NCI-H460 (cell line): ENCODE measurements around the gene AGBL4. TPM values are rescaled to one million over a fixed set of nuclear protein-coding genes. Genes with fewer than 3 reads are reported as not detected.

Experiments
- DNase-seq: peaks from one replicate; pipeline ENCODE4 v3.0.0-alpha.2; 2016; ENCODE audit warnings: low read depth; ENCODE audit errors: extremely low read depth
- total RNA-seq: library from RNA; depleted of rRNA; stranded (reverse); fragments of >200 nt; shearing (Covaris generic); gene quantifications from 2 replicates; pipeline ENCODE4 v1.2.3, GENCODE V29; 2014

Gene AGBL4
- total RNA-seq, 1 experiment from 2014 or later: not detected

DNA sequence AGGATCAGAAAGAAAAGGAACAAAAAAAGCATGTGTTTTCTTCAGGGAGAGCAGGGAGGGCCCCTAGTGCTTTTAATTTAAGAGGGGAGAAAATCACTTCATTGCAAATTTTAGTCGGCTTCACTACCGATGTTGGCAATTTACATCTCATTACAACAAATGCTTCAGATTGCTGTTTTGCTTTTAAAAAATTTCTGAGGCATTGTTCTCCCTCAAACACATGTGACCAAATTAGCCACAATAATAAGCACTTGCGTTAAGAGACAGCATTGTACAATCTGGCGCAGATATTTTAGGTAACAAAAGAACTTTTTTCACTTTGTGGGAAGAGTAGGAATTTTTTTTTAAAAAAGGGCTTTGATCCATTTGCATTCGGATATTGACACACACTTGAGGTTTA, 1276.8 kb downstream of the AGBL4 start:
- DNase-seq: no peak

DNA sequence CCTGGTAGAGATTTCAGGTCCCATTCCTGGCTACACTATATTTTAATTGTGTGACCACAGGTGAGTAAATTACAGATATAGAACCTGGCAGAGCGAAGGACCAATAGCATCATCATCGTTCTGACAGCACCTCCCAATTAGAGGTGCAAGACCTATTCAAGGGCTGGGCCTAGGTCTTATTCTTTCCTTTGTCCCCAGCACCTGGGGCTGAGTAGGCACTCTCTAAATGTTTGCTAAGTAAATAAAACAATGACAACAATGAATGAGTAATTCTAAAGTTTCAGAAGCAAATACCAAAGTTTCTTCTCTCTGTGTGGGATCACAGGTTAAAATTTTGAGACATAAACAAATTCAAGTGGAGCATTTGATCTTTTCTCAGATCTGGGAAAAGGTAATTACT, 1279.7 kb downstream of the AGBL4 start:
- no peak for DNase-seq

DNA sequence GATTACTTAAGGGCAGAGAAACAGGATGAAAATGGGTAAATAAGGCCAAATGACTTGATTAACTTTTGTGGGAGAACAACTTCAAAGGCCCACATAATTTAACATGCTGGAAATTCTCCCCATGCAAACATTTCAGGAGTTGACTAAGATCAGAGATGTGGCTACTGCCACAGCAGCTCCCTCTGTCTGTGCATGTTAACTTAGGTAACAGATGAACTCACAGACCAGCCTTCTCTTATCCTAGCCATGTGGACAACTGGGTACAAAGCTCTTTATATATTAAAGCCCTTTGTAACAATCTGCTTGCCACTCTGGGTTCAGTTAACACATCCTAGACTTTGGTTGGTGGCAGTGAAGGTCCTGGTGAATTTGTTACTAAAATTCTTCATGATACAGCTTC, 1280.3 kb downstream of the AGBL4 start:
- no peak for DNase-seq

DNA sequence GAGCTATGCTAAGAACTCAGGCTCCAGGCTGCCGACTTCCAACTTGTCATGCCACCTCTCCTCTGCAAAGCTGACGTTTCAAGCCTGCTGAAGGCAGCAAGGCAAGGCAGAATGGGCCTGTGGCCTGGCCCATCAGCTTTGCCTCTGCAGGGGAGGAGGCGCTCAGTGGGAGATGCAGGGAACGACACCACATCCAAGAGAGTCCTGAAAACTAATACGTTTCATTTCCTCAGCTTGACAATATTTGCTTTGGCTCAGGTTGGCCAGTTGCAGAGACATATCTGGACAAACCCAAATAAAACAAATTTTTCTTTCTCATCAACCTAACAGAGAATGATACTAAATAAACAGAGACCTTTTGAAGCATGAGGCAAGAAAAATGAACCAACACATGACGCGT, 1282.4 kb downstream of the AGBL4 start:
- no peak for DNase-seq

DNA sequence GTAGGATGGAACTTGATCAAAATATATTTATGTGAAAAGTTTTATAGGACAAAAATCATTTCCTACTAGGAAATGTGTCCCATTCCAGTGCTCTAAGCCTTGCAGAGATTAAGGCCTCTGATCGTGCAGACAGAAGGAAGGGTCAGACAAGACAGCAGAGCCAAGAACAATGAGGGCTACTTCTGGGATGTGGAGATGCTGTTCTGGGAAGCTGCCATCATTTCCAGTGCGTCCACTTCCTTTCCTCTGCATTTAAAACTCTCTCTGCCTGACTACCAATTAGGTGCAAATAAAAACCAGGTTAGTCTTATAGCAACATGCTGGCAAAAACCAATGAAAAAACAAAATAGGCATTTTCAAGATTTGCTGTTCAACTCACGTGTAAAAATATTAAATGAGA, 1283.1 kb downstream of the AGBL4 start:
- no peak for DNase-seq

GRCh38 chr1:48739091-48739490, 1284.7 kb downstream of the AGBL4 start:
- DNase-seq: no peak

GRCh38 chr1:48738356-48738755, 1285.4 kb downstream of the AGBL4 start:
- DNase-seq: no peak

GRCh38 chr1:48735796-48736195, 1288.0 kb downstream of the AGBL4 start:
- no peak for DNase-seq

GRCh38 chr1:48730164-48730910, 1293.4 kb downstream of the AGBL4 start:
- DNase-seq: no peak

DNA sequence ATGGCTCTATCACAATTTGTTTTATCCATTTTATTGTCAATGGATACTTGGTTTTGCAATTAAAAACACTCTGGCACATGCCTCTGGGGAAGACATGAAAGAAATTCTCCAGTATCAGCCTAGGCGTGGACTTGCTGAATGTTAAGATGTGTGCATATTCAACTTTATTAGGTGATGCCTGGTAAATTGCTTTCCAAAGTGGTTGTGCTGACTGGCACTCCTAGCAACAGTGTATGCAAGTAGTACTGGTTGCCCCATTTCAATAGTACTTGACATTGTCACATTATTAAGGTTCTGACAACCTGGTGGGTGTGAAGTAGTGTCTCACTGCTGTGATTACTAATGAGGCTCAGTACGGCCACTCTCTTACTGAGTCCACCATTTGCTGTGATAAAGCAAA, 1295.2 kb downstream of the AGBL4 start:
- DNase-seq: no peak

DNA sequence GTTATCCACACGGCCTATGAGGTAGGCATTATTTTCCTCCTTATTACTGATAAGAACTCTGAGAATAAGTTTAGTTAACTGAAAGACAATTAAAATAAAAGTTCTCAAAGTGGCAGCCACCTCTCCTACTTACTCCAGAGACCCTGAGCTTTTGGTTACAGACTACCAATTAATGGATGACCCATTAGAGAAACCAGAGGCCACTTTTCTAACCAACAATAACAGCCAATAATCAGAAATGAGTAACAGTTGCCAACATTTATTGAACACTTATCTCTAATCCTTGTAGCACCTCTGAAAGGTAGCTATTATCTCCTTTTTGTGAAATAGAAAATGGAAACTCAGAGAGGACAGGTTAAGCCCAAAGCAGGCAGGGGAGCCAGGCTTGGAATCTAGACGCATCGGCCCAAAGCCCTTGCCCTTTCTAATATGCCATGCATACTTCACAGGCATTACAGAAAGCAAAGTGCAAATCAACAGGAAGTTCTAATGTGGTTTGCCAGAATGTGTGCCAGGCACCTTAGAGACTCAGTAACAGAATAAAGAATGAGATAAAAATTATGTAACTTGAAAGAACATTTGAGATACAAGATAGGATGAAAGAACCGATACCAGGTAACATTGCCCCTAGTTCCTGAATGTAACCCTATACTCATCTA, 1297.1 kb downstream of the AGBL4 start:
- DNase-seq: no peak

DNA sequence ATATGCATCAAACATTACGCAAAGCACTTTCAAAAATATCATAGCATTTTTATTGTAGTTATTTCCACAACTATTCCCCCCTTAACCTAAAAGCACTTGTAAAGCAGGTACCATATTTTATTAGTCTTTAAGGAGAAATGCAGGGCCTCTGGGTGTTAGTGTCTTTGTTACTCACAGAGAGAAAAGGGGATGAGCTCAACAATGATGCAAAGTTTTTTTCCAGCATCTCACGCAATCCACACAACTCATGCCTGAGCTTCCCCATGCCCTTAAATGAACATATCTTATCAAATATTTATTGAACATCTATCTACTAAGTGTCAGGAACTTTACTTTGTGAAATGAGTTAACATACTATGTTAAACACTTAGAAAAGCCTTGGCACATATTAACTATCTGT, 1297.6 kb downstream of the AGBL4 start:
- no peak for DNase-seq

DNA sequence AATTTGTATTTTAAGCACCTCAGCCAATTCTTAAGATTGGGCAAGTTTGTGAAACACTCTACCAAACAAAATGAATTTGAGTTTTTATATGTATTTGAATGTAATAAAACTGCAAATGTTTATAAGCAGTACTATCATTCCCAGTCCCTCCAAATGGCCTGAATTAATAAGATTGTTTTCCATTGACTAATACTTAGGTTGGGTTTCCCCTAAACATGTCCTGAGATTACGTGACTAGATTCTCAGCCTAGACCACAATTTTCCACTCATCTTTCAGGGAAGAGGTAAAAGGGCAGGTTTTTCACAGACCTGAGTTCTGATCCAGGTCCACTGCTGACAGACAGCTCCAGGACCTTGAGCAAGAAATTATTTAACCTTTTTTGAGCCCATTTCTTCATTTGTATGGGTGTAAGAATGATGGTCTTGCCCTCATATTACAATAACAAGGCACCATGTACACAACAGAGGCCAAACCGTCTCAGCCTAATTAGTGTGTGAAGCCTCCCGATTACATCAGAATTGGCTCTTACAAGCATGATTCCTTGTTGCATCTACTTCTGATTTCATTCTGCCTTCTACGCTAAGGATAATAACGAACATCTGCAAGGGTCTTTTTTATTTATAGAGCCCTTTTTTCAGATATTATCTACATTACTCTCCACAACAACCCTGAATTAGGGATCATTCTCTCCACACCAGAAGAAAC, 1298.3 kb downstream of the AGBL4 start:
- no peak for DNase-seq

- DNase-seq: no peak
Measured at GRCh38 chr1:48720929-48721328, 1302.8 kb downstream of the AGBL4 start.

DNA sequence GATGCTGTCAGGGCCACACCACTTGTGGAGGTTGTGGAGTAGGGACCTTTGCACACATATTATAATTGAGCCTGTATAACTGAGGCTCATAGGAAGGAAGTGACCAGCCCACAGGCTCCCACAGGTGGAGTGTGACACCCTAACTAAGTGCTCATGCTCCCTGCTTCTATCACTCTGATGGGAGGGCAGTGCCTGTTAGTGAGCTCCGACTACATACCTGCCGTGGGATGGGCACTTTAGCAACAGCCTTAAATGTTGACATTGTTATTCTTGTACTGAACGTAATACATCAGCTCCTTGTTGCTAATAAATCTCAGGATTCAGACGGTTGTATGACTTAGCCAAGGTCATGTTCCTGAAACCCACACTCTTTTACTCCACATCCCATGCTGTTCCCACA, 1305.0 kb downstream of the AGBL4 start:
- DNase-seq: no peak

DNA sequence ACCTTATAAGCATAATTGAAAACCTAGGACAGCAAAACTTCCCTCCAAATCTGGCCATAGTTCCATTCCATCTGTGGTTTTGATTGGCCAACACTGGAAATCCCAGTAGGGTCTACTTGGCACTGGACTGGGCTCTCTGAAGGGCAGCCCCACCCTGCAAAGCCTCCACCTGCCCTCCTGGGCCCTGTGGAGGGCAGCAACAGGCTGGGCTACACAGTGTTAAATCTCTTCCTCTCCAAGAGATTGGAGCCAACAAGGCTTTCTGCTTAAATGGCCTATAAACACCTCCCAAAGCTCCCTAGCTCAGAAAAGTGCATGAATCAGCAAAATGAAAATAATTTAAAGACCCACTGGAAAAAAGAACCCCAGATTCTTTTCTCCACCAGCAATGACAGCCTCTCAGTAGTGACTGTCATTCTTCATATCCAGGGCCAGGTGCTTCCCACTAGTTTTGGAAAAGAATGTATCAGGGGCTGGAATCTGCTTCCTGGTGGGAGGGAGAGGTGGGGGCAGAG, 1305.6 kb downstream of the AGBL4 start:
- DNase-seq: no peak

GRCh38 chr1:48717082-48717481, 1306.7 kb downstream of the AGBL4 start:
- no peak for DNase-seq

DNA sequence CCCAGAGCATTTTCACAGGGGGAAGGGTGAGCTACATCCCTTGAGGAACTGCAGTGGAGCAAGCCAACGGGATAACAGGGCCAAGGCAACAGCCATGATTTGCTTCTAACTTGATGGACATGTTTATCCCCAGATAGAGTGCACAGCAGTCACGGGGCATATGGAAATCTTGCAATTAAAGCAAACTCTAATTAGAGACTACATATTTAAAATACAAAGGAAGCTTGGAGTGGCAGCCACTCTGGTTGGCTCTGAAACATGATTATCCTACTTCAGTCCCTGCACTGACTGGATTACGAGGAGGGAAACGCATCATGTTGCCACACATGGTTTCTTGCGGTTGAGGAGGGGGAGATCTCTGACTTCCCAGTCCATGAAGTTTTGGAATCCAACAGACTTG, 1307.8 kb downstream of the AGBL4 start:
- DNase-seq: no peak

DNA sequence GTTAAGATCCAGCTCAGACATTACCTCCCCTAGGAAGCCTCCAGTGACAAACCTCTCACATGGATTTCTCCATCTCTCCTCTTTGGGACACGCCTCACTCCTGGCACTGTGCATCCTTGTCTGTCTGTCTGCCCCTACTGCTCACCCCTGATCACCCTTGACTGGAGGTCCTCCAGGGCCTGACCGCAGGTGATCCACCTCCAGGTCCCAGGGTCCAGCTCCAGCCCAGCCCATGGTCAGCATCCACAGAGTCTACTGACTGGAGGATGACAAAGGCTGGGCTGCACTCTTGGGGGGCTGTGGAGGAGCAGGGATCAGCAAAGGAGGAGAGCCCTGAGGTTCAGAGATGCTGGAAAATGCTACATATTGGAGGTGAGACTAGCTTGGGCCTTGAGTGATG, 1312.8 kb downstream of the AGBL4 start:
- DNase-seq: no peak

GRCh38 chr1:48710318-48710717, 1313.4 kb downstream of the AGBL4 start:
- no peak for DNase-seq

DNA sequence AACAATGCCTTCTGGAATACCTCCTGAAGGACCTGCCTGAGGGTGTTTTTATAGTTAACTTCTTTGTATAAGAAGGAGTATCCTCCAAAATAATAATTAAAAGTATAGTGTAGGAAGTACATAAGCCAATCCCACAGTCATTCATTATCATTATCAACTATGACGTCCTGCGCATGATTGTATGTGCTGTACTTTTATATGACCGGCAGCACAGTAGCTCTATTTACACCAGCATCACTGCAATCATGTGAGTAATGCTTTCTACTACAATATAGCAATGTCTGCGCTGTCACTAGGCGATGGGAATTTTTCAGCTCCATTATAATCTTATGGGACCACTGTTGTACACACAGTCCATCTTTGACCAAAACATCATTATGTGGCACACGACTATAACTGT, 1319.0 kb downstream of the AGBL4 start:
- no peak for DNase-seq

DNA sequence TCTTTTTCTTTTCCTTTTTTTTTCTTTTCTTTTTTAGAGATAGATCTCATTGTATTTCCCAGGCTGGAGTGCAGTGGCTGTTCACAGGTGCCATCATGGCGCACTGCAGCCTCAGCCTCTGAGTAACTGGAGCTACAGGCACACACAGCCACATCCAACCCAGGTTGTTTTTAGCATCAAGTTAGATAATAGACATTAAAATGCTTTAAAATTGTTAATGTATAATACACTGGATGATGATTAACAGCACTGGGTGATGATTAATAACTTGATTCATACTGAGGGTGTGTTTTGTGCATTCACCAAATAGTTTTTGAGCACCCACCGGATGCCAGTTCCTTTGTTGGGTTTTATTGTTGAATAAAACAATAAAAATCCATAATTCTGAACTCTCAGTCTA, 1322.3 kb downstream of the AGBL4 start:
- no peak for DNase-seq
